Measurements from ENCODE around the gene CENPA.
"Not testable (repeated sequence)": the region's sequence is repeated elsewhere in the genome, so short reads cannot be mapped to it uniquely, and the experiment has no call there.

CENPA gene

GRCh38 chr2:26754539-26754938 is 31.3 kb upstream of the CENPA start:
- Mint-ChIP-seq H3K36me3 (ENCODE audit: low read depth) (no peaks in the 10 kb centered on the region), H3K27ac (no peak overlapping the region), H3K9me3 (no peaks in the 10 kb centered on the region), H3K4me3 (no peak overlapping the region), H3K4me1 (ENCODE audit: low read depth) (peaks cover 4% of the 10 kb centered on the region), H3K27me3 (ENCODE audit: low read depth) (peaks cover 8% of the 10 kb centered on the region)

GRCh38 chr2:26754972-26755670 is 30.7 kb upstream of the CENPA start:
- no peaks in the 10 kb centered on the region for H3K36me3 Mint-ChIP-seq (ENCODE audit: low read depth)
- H3K9me3 Mint-ChIP-seq: no peaks in the 10 kb centered on the region
- no peak overlapping the region for H3K4me3 Mint-ChIP-seq
- H3K4me1 Mint-ChIP-seq (ENCODE audit: low read depth): peaks cover 4% of the 10 kb centered on the region
- no peak overlapping the region for H3K27ac Mint-ChIP-seq
- peaks cover 8% of the 10 kb centered on the region for H3K27me3 Mint-ChIP-seq (ENCODE audit: low read depth)

- Mint-ChIP-seq H3K4me3 (no peak overlapping the region), H3K9me3 (no peaks in the 10 kb centered on the region), H3K27me3 (ENCODE audit: low read depth) (peaks cover 9% of the 10 kb centered on the region), H3K36me3 (ENCODE audit: low read depth) (no peaks in the 10 kb centered on the region), H3K4me1 (ENCODE audit: low read depth) (peaks cover 4% of the 10 kb centered on the region), H3K27ac (no peak overlapping the region)
Observed at GRCh38 chr2:26756337-26756736, 29.5 kb upstream of the CENPA start.

- Mint-ChIP-seq H3K27me3 (ENCODE audit: low read depth) (peaks cover 12% of the 10 kb centered on the region), H3K4me3 (no peak overlapping the region), H3K36me3 (ENCODE audit: low read depth) (no peaks in the 10 kb centered on the region), H3K27ac (peak overlapping the region; percentile 55), H3K4me1 (ENCODE audit: low read depth) (peaks cover 4% of the 10 kb centered on the region), H3K9me3 (no peaks in the 10 kb centered on the region)
Observed at GRCh38 chr2:26757873-26758789, 27.7 kb upstream of the CENPA start.

- Mint-ChIP-seq H3K4me1 (ENCODE audit: low read depth) (peaks cover 4% of the 10 kb centered on the region), H3K36me3 (ENCODE audit: low read depth) (no peaks in the 10 kb centered on the region), H3K27me3 (ENCODE audit: low read depth) (peaks cover 10% of the 10 kb centered on the region), H3K4me3 (no peak overlapping the region), H3K27ac (peak overlapping the region; percentile 55), H3K9me3 (no peaks in the 10 kb centered on the region)
Observed at GRCh38 chr2:26758790-26759321, 27.0 kb upstream of the CENPA start.

GRCh38 chr2:26759845-26760244 is 26.0 kb upstream of the CENPA start:
- Mint-ChIP-seq H3K4me3 (no peak overlapping the region), H3K36me3 (ENCODE audit: low read depth) (peaks cover 2% of the 10 kb centered on the region), H3K9me3 (no peaks in the 10 kb centered on the region), H3K4me1 (ENCODE audit: low read depth) (peaks cover 6% of the 10 kb centered on the region), H3K27me3 (ENCODE audit: low read depth) (peaks cover 8% of the 10 kb centered on the region), H3K27ac (no peak overlapping the region)

GRCh38 chr2:26760991-26761390 is 24.9 kb upstream of the CENPA start:
- not testable (repeated sequence) for H3K27ac Mint-ChIP-seq; H3K4me3 Mint-ChIP-seq; H3K9me3 Mint-ChIP-seq; H3K27me3 Mint-ChIP-seq (ENCODE audit: low read depth); H3K36me3 Mint-ChIP-seq (ENCODE audit: low read depth)
- peaks cover 16% of the 10 kb centered on the region for H3K4me1 Mint-ChIP-seq (ENCODE audit: low read depth)

GRCh38 chr2:26763019-26763418 is 22.8 kb upstream of the CENPA start:
- Mint-ChIP-seq H3K4me3 (peak overlapping the region; percentile 96), H3K9me3 (no peaks in the 10 kb centered on the region), H3K4me1 (ENCODE audit: low read depth) (peaks cover 14% of the 10 kb centered on the region), H3K27me3 (ENCODE audit: low read depth) (peaks cover 8% of the 10 kb centered on the region), H3K36me3 (ENCODE audit: low read depth) (peaks cover 2% of the 10 kb centered on the region), H3K27ac (no peak overlapping the region)

GRCh38 chr2:26764078-26764887 is 21.6 kb upstream of the CENPA start, which contains the start of gene SLC35F6:
TSS of gene SLC35F6 (plus strand) at chr2:26764284. CDS start at chr2:26764350, 66 bp downstream.
- H3K27me3 Mint-ChIP-seq (ENCODE audit: low read depth): peaks cover 8% of the 10 kb centered on the region
- H3K9me3 Mint-ChIP-seq: no peaks in the 10 kb centered on the region
- H3K4me3 Mint-ChIP-seq: peak within 1 kb of the TSS; percentile 96
- peak within 1 kb of the TSS; percentile 89 for H3K27ac Mint-ChIP-seq
- peaks cover 21% of the 10 kb centered on the region for H3K4me1 Mint-ChIP-seq (ENCODE audit: low read depth)
- peaks cover 4% of the 10 kb centered on the region for H3K36me3 Mint-ChIP-seq (ENCODE audit: low read depth)

GRCh38 chr2:26764906-26765305 is 20.9 kb upstream of the CENPA start:
- H3K27ac Mint-ChIP-seq: peak overlapping the region; percentile 89
- H3K27me3 Mint-ChIP-seq (ENCODE audit: low read depth): peaks cover 8% of the 10 kb centered on the region
- peaks cover 23% of the 10 kb centered on the region for H3K4me1 Mint-ChIP-seq (ENCODE audit: low read depth)
- no peaks in the 10 kb centered on the region for H3K9me3 Mint-ChIP-seq
- H3K36me3 Mint-ChIP-seq (ENCODE audit: low read depth): peaks cover 4% of the 10 kb centered on the region
- peak overlapping the region; percentile 96 for H3K4me3 Mint-ChIP-seq

- Mint-ChIP-seq H3K4me3 (peak overlapping the region; percentile 96), H3K27ac (peak overlapping the region; percentile 31), H3K27me3 (ENCODE audit: low read depth) (peaks cover 6% of the 10 kb centered on the region), H3K36me3 (ENCODE audit: low read depth) (peaks cover 4% of the 10 kb centered on the region), H3K4me1 (ENCODE audit: low read depth) (peaks cover 23% of the 10 kb centered on the region), H3K9me3 (no peaks in the 10 kb centered on the region)
Observed at GRCh38 chr2:26765475-26766200, 20.2 kb upstream of the CENPA start.

GRCh38 chr2:26767129-26767528 is 18.7 kb upstream of the CENPA start:
- Mint-ChIP-seq H3K4me1 (ENCODE audit: low read depth) (peaks cover 32% of the 10 kb centered on the region), H3K36me3 (ENCODE audit: low read depth) (peaks cover 4% of the 10 kb centered on the region), H3K27ac (no peak overlapping the region), H3K9me3 (no peaks in the 10 kb centered on the region), H3K27me3 (ENCODE audit: low read depth) (peaks cover 3% of the 10 kb centered on the region), H3K4me3 (no peak overlapping the region)

- Mint-ChIP-seq H3K4me1 (ENCODE audit: low read depth) (peaks cover 41% of the 10 kb centered on the region), H3K27me3 (ENCODE audit: low read depth) (no peaks in the 10 kb centered on the region), H3K9me3 (no peaks in the 10 kb centered on the region), H3K4me3 (no peak overlapping the region), H3K27ac (no peak overlapping the region), H3K36me3 (ENCODE audit: low read depth) (peaks cover 6% of the 10 kb centered on the region)
Observed at GRCh38 chr2:26767894-26768487, 17.9 kb upstream of the CENPA start.
